ENCODE data around the gene SLC25A23. TPM values are rescaled to one million over a fixed set of nuclear protein-coding genes. Genes with fewer than 3 reads are reported as not detected.
A peak's percentile ranks its signal among the peaks of the same experiment; 100 is the strongest.
"Not testable (repeated sequence)": the region's sequence is repeated elsewhere in the genome, so short reads cannot be mapped to it uniquely, and the experiment has no call there.

The SLC25A23 gene
- total RNA-seq, 1 donor from 2014 or later = 16.0 TPM

- Mint-ChIP-seq H3K4me1 (no peaks in the 10 kb centered on the region), H3K27me3 (ENCODE audit: insufficient read depth, low read depth) (peaks cover 10% of the 10 kb centered on the region), H3K27ac (no peak overlapping the region), H3K36me3 (peaks cover 7% of the 10 kb centered on the region), H3K9me3 (no peaks in the 10 kb centered on the region), H3K4me3 (no peak overlapping the region)
- Histone ChIP-seq H3K27me3 (no peaks in the 10 kb centered on the region), H3K27ac (no peak overlapping the region), H3K4me2 (no peak overlapping the region), H3K4me1 (no peaks in the 10 kb centered on the region), H3K9ac (no peak overlapping the region), H3F3A (ENCODE audit: low read depth) (peaks cover 26% of the 10 kb centered on the region), H3K4me3 (no peak overlapping the region), H3K36me3 (no peaks in the 10 kb centered on the region), H3K9me3 (ENCODE audit: low read depth) (no peaks in the 10 kb centered on the region), H3K79me2 (ENCODE audit: low read depth) (no peaks in the 10 kb centered on the region), H4K20me1 (ENCODE audit: low read depth) (peaks cover 25% of the 10 kb centered on the region), H2AFZ (replicated peaks) (no peak overlapping the region)
- DNase-seq (ENCODE audit: low spot score) = no peak
- TF ChIP-seq EZH2phosphoT487 (IDR thresholded peaks at IDR 0.05) (no peak), CTCF (IDR thresholded peaks at IDR 0.05) (no peak), EZH2 (IDR thresholded peaks at IDR 0.05) (no peak)
Observed at GRCh38 chr19:6409346-6409745, 50.2 kb downstream of the SLC25A23 start.

GRCh38 chr19:6406401-6406800 is 53.2 kb downstream of the SLC25A23 start:
- Mint-ChIP-seq H3K27me3 (ENCODE audit: insufficient read depth, low read depth) (peaks cover 10% of the 10 kb centered on the region), H3K27ac (peak overlapping the region; percentile 29), H3K9me3 (no peaks in the 10 kb centered on the region), H3K36me3 (no peaks in the 10 kb centered on the region), H3K4me3 (no peak overlapping the region), H3K4me1 (peaks cover 20% of the 10 kb centered on the region)
- Histone ChIP-seq H2AFZ (replicated peaks) (no peak overlapping the region), H3K36me3 (no peaks in the 10 kb centered on the region), H3K9ac (no peak overlapping the region), H3K27ac (no peak overlapping the region), H3K79me2 (ENCODE audit: low read depth) (no peaks in the 10 kb centered on the region), H4K20me1 (ENCODE audit: low read depth) (peaks cover under 1% of the 10 kb centered on the region), H3K27me3 (no peaks in the 10 kb centered on the region), H3K9me3 (ENCODE audit: low read depth) (no peaks in the 10 kb centered on the region), H3K4me3 (no peak overlapping the region), H3K4me2 (no peak overlapping the region), H3K4me1 (no peaks in the 10 kb centered on the region), H3F3A (ENCODE audit: low read depth) (no peaks in the 10 kb centered on the region)
- no peak for DNase-seq (ENCODE audit: low spot score)
- TF ChIP-seq EZH2phosphoT487 (IDR thresholded peaks at IDR 0.05) = no peak
- TF ChIP-seq EZH2 (IDR thresholded peaks at IDR 0.05) = no peak
- TF ChIP-seq CTCF (IDR thresholded peaks at IDR 0.05) = no peak

GRCh38 chr19:6402837-6403608 is 56.6 kb downstream of the SLC25A23 start:
- DNase-seq (ENCODE audit: low spot score) = peak; percentile 23
- no peak for TF ChIP-seq EZH2phosphoT487 (IDR thresholded peaks at IDR 0.05)
- TF ChIP-seq EZH2 (IDR thresholded peaks at IDR 0.05) = no peak
- no peaks in the 10 kb centered on the region for H3F3A ChIP-seq (ENCODE audit: low read depth)
- H2AFZ ChIP-seq (replicated peaks) = no peak overlapping the region
- no peaks in the 10 kb centered on the region for H3K36me3 ChIP-seq
- no peaks in the 10 kb centered on the region for H3K9me3 Mint-ChIP-seq
- no peak overlapping the region for H3K27ac ChIP-seq
- no peak overlapping the region for H3K4me2 ChIP-seq
- H3K27ac Mint-ChIP-seq = peak overlapping the region; percentile 94
- H3K4me3 ChIP-seq = no peak overlapping the region
- peaks cover 9% of the 10 kb centered on the region for H3K27me3 Mint-ChIP-seq (ENCODE audit: insufficient read depth, low read depth)
- H3K9ac ChIP-seq = no peak overlapping the region
- no peaks in the 10 kb centered on the region for H4K20me1 ChIP-seq (ENCODE audit: low read depth)
- H3K4me1 ChIP-seq = no peaks in the 10 kb centered on the region
- H3K36me3 Mint-ChIP-seq = no peaks in the 10 kb centered on the region
- no peaks in the 10 kb centered on the region for H3K9me3 ChIP-seq (ENCODE audit: low read depth)
- H3K79me2 ChIP-seq (ENCODE audit: low read depth) = no peaks in the 10 kb centered on the region
- H3K4me3 Mint-ChIP-seq = peak overlapping the region; percentile 55
- H3K27me3 ChIP-seq = no peaks in the 10 kb centered on the region
- peaks cover 20% of the 10 kb centered on the region for H3K4me1 Mint-ChIP-seq

- TF ChIP-seq CTCF (IDR thresholded peaks at IDR 0.05) (no peak), EZH2 (IDR thresholded peaks at IDR 0.05) (no peak), EZH2phosphoT487 (IDR thresholded peaks at IDR 0.05) (no peak)
- no peak for DNase-seq (ENCODE audit: low spot score)
- H2AFZ ChIP-seq (replicated peaks) = no peak overlapping the region
- no peak overlapping the region for H3K27ac ChIP-seq
- H4K20me1 ChIP-seq (ENCODE audit: low read depth) = no peaks in the 10 kb centered on the region
- H3K4me1 Mint-ChIP-seq = peaks cover 20% of the 10 kb centered on the region
- H3K27me3 Mint-ChIP-seq (ENCODE audit: insufficient read depth, low read depth) = peaks cover 9% of the 10 kb centered on the region
- H3K9me3 ChIP-seq (ENCODE audit: low read depth) = no peaks in the 10 kb centered on the region
- no peaks in the 10 kb centered on the region for H3K36me3 Mint-ChIP-seq
- no peaks in the 10 kb centered on the region for H3K79me2 ChIP-seq (ENCODE audit: low read depth)
- H3K36me3 ChIP-seq = no peaks in the 10 kb centered on the region
- H3K4me1 ChIP-seq = no peaks in the 10 kb centered on the region
- no peaks in the 10 kb centered on the region for H3K27me3 ChIP-seq
- no peaks in the 10 kb centered on the region for H3K9me3 Mint-ChIP-seq
- H3K4me2 ChIP-seq = no peak overlapping the region
- H3K4me3 Mint-ChIP-seq = peak overlapping the region; percentile 42
- H3K4me3 ChIP-seq = no peak overlapping the region
- no peak overlapping the region for H3K9ac ChIP-seq
- peak overlapping the region; percentile 94 for H3K27ac Mint-ChIP-seq
- H3F3A ChIP-seq (ENCODE audit: low read depth) = no peaks in the 10 kb centered on the region
Observed at GRCh38 chr19:6402058-6402457, 57.5 kb downstream of the SLC25A23 start.

GRCh38 chr19:6400062-6400944 is 59.3 kb downstream of the SLC25A23 start:
- H3K4me3 ChIP-seq; H3K36me3 ChIP-seq; H2AFZ ChIP-seq (replicated peaks); H3F3A ChIP-seq (ENCODE audit: low read depth); H4K20me1 ChIP-seq (ENCODE audit: low read depth); H3K36me3 Mint-ChIP-seq; DNase-seq (ENCODE audit: low spot score); H3K9me3 ChIP-seq (ENCODE audit: low read depth); H3K9ac ChIP-seq; H3K4me2 ChIP-seq; H3K27ac ChIP-seq; H3K27me3 ChIP-seq; H3K4me3 Mint-ChIP-seq; H3K27me3 Mint-ChIP-seq (ENCODE audit: insufficient read depth, low read depth); H3K79me2 ChIP-seq (ENCODE audit: low read depth); H3K9me3 Mint-ChIP-seq; H3K4me1 ChIP-seq: not testable (repeated sequence)
- H3K27ac Mint-ChIP-seq = peak overlapping the region; percentile 98
- H3K4me1 Mint-ChIP-seq = peaks cover 20% of the 10 kb centered on the region
